Measurements from ENCODE around the gene SH3RF3. TPM values are rescaled to one million over a fixed set of nuclear protein-coding genes. Genes with fewer than 3 reads are reported as not detected.

The SH3RF3 gene
- total RNA-seq, 1 experiment from 2014 or later, result not detected

DNA sequence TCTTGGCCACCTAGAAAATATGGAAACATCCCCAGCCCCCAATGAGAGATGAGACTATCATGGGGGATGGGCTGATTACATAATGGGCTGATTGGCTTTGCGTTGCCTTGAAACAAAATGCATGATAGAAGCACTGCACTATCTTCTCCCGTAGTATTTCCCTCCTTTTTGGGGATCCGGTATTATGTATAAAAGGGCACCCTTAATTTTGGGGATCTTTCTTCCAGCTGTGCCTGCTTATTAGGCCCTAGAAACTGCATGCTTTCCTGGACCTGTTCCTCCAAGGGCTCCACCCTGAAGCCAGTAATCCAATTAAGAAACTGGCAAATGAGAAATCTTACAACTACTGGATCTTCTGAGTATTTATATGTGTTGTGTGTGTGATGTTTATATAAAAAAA, 34.9 kb upstream of the SH3RF3 start:
- Histone ChIP-seq H2AFZ (ENCODE audit: low read depth, low read length, poor library complexity, severe bottlenecking) (no peak overlapping the region), H3K9me2 (ENCODE audit: insufficient read depth) (no peaks in the 10 kb centered on the region), H3K4me1 (ENCODE audit: control insufficient read depth in 1 of 2, insufficient read depth in 2 of 2, low read length in 2 of 2) (no peaks in the 10 kb centered on the region), H3K27me3 (ENCODE audit: insufficient read depth, low read length) (no peaks in the 10 kb centered on the region), H3K4me2 (ENCODE audit: low read length) (no peak overlapping the region), H4K20me1 (ENCODE audit: insufficient read depth) (no peaks in the 10 kb centered on the region), H3K36me3 (ENCODE audit: control insufficient read depth in 1 of 2, insufficient read depth in 2 of 2, low read length in 2 of 2) (no peaks in the 10 kb centered on the region), H3K9me3 (ENCODE audit: control insufficient read depth in 1 of 2, insufficient read depth in 1 of 2, low read depth in 1 of 2, low read length in 2 of 2) (peaks cover 5 to 20% of the 10 kb centered on the region in 2 experiments; a peak in 2 of 4 replicates), H3K4me3 (replicated peaks in 1 of 2; ENCODE audit: low read depth in 1 of 2, low read length in 2 of 2) (no peak overlapping the region), H3K9ac (ENCODE audit: low read length) (no peak overlapping the region), H3K27ac (ENCODE audit: low read depth, low read length) (no peak overlapping the region), H3K79me2 (ENCODE audit: insufficient read depth, low read length) (no peaks in the 10 kb centered on the region)
- ChIA-PET CTCF (interaction anchor here (0.5 kb wide), 1 partner anchor 48 kb away, joined by 3 read pairs; no protein-coding TSS in a partner anchor), POLR2A (no interaction called here), RAD21 (ENCODE audit: low non-redundant PET in 1 of 2, low total read pairs in 2 of 2, uncharacterized antibody in 2 of 2, unreplicated experiment in 2 of 2) (no interaction called here)
- BruUV-seq (replicated peaks), result no TSS peak
- intact Hi-C loops (cut with micrococcal nuclease), result no loop called here
- TF ChIP-seq TCF7L2 (IDR thresholded peaks at IDR 0.05; ENCODE audit: borderline replicate concordance, extremely low read depth, insufficient read depth, insufficient read length), result no peak
- TF ChIP-seq, protein P1, sequence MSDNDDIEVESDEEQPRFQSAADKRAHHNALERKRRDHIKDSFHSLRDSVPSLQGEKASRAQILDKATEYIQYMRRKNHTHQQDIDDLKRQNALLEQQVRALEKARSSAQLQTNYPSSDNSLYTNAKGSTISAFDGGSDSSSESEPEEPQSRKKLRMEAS (IDR thresholded peaks at IDR 0.05), result no peak
- no peak for TF ChIP-seq SP1 (IDR thresholded peaks at IDR 0.05; ENCODE audit: low read depth)
- TF ChIP-seq JUND (IDR thresholded peaks at IDR 0.05), result no peak
- no peak for TF ChIP-seq ATF3 (IDR thresholded peaks at IDR 0.05)
- no peak for TF ChIP-seq CBX3 (IDR thresholded peaks at IDR 0.05; ENCODE audit: low read depth)
- TF ChIP-seq, protein P2, sequence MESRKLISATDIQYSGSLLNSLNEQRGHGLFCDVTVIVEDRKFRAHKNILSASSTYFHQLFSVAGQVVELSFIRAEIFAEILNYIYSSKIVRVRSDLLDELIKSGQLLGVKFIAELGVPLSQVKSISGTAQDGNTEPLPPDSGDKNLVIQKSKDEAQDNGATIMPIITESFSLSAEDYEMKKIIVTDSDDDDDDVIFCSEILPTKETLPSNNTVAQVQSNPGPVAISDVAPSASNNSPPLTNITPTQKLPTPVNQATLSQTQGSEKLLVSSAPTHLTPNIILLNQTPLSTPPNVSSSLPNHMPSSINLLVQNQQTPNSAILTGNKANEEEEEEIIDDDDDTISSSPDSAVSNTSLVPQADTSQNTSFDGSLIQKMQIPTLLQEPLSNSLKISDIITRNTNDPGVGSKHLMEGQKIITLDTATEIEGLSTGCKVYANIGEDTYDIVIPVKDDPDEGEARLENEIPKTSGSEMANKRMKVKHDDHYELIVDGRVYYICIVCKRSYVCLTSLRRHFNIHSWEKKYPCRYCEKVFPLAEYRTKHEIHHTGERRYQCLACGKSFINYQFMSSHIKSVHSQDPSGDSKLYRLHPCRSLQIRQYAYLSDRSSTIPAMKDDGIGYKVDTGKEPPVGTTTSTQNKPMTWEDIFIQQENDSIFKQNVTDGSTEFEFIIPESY (IDR thresholded peaks at IDR 0.05; ENCODE audit: extremely low read depth, insufficient replicate concordance, low read length), result no peak
- no peak for TF ChIP-seq FOSL1 (IDR thresholded peaks at IDR 0.05; ENCODE audit: low read depth)
- TF ChIP-seq ZNF274 (IDR thresholded peaks at IDR 0.05; ENCODE audit: low read depth, low read length), result no peak
- DNase-seq (ENCODE audit: low read depth, low spot score) (no peak), ATAC-seq (no peak)

Data from HCT116 (cell line).